NCI-H1417 (cell line): ENCODE results near the gene SEMA3D.

ENCODE experiments used
- DNase-seq, 3 experiments: peaks; one replicate each; lab custom pipeline; 2025; lab: John Stamatoyannopoulos, UW

The SEMA3D gene

GRCh38 chr7:85125651-85126131 is 61.2 kb downstream of the SEMA3D start:
- DNase-seq, result no peak

DNA sequence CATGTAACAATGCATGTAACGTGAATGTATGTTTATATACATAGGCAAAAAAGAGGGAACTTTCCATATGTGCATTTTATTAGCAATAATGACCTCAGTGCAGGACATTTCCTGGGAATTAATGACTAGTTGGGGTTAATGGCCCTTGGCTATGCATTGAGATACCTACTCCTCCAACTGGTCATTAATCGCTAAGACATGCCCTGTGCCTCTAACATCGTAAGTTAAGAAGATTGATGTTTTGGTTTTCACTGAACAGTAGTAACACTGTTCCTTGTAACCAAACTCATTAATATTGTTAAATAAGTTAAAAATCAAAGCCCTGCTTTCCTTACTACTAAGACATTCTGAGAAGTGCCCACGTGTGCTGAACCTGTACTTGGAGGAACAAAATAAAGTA is 61.7 kb downstream of the SEMA3D start:
- no peak for DNase-seq

DNA sequence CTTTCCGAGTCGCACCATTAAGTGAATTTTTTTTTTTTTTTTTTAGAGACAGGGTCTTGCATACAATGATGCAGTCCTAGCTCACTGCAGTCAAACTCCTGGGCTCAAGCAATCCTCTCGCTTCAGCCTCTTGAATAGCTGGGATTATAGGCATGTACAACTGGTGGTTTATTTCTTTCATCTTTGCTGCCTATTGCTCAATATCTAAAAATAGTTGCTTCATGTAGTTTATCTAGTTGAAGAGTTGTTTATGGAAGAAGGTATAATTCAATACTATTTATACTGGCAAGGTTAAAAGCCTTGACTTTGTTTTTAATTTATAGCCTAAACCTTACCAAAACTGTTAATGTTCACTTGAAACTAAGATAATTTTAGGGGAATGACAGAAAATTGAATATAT is 66.9 kb downstream of the SEMA3D start:
- no peak for DNase-seq

- DNase-seq, result no peak
Measured at GRCh38 chr7:85115862-85116261, 71.0 kb downstream of the SEMA3D start.

DNA sequence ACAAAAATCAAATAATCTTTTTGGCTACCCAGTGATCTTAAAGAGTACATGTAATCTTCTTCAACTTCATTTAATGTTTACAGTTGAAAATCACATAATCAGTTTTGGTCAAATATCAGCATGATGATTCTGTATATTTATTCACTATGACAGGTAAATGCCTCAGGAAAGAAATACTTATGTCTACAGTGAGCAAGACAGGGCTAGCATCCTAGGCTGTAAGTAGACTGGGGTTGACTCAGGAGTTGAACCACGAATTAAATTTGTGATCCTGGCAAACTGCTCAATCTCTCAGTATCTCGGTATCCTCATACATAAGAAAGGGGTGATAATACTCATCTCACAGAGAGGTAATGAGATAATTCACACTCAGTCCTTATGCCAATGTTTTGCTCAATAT is 71.8 kb downstream of the SEMA3D start:
- DNase-seq, result no peak

DNA sequence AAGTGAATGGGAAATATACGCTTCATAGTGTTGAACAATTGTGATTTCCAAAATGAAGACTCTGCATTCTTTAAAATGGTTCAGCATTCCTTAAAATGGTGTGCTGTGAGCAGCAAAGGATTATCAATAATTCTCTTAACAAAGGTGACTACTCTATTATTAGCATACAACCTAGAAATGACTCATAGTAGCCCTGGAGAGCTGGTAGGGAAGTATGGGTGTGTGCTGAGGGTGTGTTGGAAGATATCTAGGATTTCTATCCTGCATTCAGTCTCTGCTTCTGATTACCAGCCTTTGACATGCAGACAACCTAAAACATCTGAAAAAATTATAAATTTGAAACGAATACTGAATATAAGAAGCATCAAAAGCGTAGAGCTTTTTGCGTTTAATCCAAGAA is 72.5 kb downstream of the SEMA3D start:
- DNase-seq, result peak in 2 of 3 experiments; percentile 3 to 9

- no peak for DNase-seq
Measured at GRCh38 chr7:85111761-85112160, 75.1 kb downstream of the SEMA3D start.

GRCh38 chr7:85106719-85107118 is 80.1 kb downstream of the SEMA3D start:
- DNase-seq, result no peak

DNA sequence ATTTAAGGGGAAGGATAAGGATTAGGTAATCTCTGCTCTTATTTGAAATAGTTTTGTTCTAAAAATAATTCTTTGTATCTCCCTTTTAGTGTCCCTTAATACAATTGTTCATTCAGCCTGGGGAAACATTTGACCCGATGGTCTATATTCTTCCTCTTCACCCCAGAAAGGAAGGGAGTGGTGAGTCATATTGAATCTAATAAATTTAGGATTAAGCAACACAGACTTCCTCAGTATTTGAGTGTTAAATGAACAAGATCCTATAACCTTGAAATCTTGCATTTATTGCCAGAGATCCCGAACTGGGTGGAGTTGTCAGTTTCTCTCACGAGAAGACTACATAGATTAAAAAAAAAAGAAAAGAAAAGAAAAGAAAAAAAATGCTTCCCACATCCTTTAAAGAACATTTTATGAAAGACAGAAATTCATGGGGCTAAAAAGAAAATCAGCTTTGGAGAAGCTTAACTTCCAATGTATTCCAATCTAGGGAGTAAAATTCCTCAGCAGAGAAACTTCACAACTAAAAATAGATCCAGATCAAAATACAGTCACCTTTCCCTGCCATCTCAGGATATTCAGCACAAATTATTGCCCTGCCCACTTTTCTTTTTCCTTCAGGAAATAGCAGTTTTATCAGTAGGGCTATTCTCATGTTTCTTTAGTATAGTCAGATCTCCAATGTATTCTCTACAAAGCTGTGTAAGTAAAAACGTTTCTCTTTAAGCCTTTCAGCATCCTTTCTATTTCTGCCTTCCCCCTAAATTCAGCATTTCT is 82.2 kb downstream of the SEMA3D start:
- no peak for DNase-seq

GRCh38 chr7:85103962-85104361 is 82.9 kb downstream of the SEMA3D start:
- no peak for DNase-seq

- no peak for DNase-seq
Measured at GRCh38 chr7:85103357-85103756, 83.5 kb downstream of the SEMA3D start.

- no peak for DNase-seq
Measured at GRCh38 chr7:85102813-85103350, 84.0 kb downstream of the SEMA3D start.

- no peak for DNase-seq
Measured at GRCh38 chr7:85101347-85101746, 85.5 kb downstream of the SEMA3D start.

DNA sequence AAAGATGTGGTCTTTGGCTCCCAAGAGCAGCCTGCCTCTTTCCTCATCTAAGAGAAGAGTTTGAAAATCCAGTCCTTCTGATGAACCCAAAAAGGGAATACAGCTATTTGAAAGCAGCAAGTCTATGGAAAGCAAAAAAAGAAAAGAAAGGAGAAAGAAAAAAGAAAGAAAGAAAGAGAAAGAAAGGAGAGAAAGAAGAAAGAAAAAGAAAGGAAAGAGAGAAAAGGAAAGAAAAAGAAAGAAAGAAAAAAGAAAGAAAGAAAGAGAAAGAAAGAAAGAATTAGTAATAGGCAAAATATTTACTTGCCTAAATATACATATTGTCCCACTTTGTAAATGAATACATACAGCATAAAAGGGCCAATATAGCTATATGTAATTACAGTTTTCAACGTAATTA is 89.0 kb downstream of the SEMA3D start:
- no peak for DNase-seq

GRCh38 chr7:85095806-85096205 is 91.0 kb downstream of the SEMA3D start:
- DNase-seq, result no peak

GRCh38 chr7:85095366-85095765 is 91.5 kb downstream of the SEMA3D start:
- no peak for DNase-seq

- DNase-seq, result no peak
Measured at GRCh38 chr7:85094046-85094725, 92.7 kb downstream of the SEMA3D start.

DNA sequence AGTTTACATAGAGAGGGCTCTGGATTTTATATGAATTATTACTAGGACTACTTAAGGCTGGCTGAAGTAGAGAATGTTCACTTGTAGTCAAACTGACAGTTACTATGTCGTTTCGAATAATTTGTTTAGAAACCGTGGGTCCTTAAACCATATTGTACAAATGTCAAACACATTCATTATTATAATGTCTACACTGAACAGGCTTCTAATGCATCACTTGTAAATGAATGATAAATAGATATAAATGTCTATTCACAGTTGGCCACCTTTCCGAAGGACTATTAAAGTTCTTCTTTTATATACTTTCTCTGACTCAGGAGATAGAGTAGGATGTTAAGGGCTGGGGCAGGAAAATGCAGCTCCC is 95.3 kb downstream of the SEMA3D start:
- DNase-seq, result no peak

DNA sequence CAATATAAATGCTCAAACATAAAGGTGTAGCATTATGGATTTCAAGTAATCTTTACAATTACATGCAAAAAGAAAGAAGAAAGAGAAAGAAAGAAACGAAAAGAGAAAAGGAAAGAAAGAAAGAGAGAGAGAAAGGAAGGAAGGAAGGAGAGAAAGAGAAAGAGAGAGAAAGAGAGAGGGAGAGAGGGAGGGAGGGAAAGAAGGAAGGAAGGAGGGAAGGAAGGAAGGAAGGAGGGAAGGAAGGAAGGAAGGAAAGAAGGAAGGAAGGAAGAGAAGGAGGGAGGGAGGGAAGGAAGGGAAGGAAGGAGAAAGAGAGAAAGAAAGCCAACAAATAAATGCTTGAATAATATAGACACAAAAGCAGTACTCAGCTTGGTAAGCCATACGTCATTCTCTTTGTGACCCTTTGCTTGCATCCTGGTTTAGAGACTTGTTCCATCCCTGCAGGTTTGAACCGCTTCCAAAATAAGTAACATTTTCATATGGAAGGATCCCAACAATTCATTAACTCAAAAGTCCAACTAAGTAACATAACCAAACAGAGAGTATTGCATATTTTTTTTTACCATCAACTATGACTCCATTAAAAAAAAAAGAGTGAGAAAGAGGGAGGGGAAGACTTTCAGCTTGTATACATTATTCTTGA is 95.8 kb downstream of the SEMA3D start:
- no peak for DNase-seq

DNA sequence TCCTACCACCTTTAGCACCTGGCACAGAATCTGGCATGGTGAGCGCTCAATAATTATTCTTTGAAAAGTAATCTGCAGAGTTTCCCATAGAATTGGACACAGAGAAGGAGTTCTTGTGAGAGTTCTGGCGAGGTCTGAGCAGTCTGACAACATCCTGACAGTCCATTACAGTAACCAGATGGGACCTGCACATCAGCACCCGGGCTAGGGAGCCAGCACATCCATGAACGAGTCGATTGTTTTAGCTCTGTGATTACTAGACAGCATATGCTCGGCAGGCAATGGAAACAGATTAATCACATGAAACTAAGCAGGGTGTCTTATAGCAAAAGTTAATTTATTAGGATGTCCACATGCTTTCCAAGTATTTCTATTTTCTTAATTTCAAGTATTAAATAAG is 96.7 kb downstream of the SEMA3D start:
- no peak for DNase-seq

DNA sequence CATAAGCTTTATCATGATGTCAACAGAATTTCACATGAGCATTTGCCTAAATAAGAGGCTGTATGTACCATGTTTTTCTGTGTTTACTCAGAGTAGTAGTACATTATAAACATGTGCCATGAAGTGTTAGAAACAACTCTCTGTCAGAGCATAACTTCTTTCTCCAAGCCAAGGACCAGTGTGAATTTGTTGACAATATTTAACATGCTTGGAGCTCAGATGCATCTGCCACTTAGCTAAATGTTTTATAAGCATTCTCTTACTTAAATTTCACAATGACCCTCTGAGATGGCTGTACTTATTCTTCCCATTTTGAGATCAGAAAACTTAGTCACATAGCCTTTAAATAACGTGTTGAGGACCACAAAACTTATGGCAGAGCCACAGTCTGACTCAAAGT is 105.0 kb downstream of the SEMA3D start:
- no peak for DNase-seq

- DNase-seq, result peak in 1 of 3 experiments; percentile 22
Measured at GRCh38 chr7:85081392-85081791, 105.5 kb downstream of the SEMA3D start.

DNA sequence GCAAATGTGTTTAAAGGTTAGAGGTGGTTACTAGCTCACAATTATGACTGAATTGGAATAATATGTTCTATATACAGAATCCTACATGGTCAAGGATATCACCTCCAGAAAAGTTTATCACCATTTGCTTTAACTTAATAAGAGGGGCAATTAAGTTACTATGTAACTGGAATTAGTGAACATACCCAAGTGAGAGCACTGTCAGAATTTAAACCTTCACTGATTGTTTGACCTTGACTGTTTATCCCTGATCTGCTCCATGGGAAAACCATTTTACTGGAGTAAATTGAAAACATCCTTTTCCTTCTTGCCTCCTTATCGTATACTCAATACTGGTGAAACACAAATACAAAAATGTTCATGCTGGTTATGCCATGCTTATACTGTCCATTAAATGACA is 107.4 kb downstream of the SEMA3D start:
- DNase-seq, result no peak
